H1 (cell line): ENCODE data around the gene KATNAL1. TPM values are rescaled to one million over a fixed set of nuclear protein-coding genes. Genes with fewer than 3 reads are reported as not detected.

ENCODE experiments used
- USF2 ChIP-seq: IDR thresholded peaks from 2 replicates; pipeline ENCODE4 v1.6.1; 2011; ENCODE audit warnings: low read length, improper control_type of control experiment
- polyA plus RNA-seq, 7 experiments: library from polyadenylated mRNA; depleted of rRNA in 3 of 7; stranded (reverse) in 5 of 7; unstranded in 2 of 7; fragments of >200 nt in 5 of 7; fragments of 200-250 nt in 2 of 7; gene quantifications; 1 replicate in 5 of 7; 2 replicates in 1 of 7; 4 replicates in 1 of 7; pipeline versions ENCODE4 v1.2.1 to v1.2.3, GENCODE V29; 2011 to 2013; ENCODE audit warnings: missing spikeins in 2 of 7, mixed read lengths in 2 of 7
- total RNA-seq: library from RNA; stranded (reverse); fragmentation: NEBNext Ultra II Directional; extraction: Animal tissue kit (Norgen Biotek cat#: 25700); gene quantifications from 2 replicates; pipeline ENCODE4 v1.2.1, GENCODE V29; 2021

Gene KATNAL1
- total and polyA plus RNA-seq, 2 of the 8 experiments (the other 6 are each of a cell fraction or from before 2014, with no cell fraction given) = 4.0 to 13.2 TPM

- no peak for TF ChIP-seq USF2
- TF ChIP-seq, all 59 proteins: peak for 0
Observed at GRCh38 chr13:30318026-30318425, 10.7 kb upstream of the KATNAL1 start (continued).
